ENCODE data around the gene CDH11.

CDH11 gene

DNA sequence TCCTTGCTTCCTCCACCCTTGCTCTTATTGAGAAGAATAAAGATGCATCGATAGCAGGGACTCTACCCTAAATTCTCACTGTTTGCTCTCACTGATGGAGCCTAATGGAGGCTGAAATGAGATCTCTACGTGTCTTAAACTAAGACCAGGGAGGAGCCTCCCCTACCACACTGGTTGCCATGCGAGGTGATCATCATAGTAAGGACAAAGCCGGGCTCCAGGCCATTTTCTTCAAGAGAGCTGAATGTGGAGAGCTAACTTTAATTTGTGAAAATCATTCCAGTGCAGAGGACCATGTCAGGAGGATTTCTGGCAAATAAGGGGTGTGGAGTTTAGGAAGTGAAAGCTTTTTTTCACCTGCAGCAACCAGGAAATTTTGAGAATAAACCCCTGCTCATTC is 5.6 kb downstream of the CDH11 start:
- no peak for DNase-seq

DNA sequence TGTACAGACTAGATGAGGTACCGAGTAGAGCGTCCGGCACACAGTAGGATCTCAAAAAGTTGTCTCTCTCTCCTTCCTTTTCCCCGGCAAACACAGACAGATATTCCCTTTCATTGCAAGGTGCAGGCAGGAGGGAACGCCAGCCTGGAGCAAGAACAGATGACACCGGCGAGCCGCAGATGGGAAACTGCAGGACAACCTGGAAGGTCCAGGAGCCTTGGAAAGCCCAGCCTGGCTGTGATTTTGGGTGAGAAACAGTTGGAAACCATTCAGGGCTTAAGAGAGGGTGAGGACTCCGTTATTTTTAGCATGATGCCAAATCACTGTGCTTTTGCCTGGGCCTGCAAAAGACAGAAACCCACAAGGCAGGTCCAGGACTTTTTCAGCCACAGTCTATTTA is 7.3 kb downstream of the CDH11 start:
- DNase-seq: no peak

DNA sequence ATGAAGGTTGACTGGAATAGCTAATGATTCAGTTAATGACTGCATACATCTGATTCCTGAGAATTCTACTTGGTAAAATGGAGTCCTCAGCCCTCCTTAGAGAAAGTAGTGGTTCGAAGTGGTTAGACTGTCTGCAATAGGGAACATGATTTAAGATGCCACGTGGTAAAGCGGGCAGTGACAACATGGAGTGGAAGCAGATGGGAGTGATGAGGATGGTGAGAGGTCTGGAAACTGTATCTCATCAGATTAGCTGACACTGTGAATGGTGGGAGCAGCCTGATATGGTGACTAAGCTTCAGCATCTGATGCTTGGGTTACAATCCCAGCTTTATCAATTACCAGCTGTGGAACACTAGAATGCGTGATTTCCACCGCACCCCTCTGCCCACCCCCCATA is 8.4 kb downstream of the CDH11 start:
- no peak for DNase-seq

DNA sequence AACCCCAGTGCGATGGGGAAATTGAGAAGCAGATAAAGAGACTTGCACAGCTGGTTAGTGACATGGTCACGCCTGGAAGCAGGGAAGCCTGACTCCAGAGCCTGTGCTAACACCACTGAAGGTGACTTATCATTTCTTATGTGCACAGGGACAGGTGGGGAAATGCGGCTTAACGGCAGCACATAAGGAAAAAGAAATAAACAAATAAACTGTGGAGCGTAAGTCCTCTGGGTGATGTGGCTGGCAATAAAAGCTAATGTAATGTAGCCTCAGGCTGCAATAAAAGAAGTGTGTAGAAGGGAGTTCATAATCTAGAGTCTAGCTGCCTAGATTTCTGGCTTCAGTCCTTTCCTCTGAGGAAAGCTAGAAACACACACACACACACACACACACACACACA is 10.6 kb downstream of the CDH11 start:
- DNase-seq: no peak

DNA sequence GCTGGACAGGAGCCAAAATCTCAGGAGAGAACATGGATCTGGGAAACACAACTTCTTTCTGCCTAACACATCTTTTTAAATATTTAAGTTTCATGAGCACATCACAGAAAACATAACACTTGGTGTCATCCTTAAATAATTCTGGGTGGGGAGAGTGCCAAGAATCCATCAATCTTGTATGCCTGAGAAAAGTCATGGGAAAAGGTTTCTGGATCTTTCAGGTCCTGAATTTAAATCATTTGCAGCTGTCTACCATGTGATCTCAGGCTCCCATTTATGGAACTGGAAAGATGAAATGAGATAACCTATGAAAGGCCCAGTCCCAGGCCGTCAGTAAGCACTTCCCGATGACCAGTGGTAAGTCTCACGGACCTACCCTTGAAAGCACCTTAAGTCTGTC is 15.1 kb downstream of the CDH11 start:
- no peak for DNase-seq

DNA sequence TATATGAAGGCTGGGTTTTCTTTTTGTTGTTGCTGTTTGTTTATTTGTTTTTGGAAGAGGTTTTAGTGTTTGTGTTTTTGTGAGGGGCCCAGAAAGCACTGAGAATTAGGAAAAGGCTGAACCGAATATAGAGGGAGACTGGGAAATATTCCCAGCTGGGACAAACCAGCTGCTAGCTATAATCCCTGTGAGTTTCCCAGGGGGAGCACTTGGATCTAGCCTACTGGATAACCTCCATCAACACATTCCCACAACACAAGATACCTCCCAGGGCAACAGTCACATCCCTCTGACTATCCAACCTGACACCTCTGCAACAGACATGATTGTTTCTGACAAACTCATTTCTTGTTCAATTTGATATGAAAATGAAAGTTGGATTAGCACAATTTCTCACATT is 16.7 kb downstream of the CDH11 start:
- DNase-seq: no peak

DNA sequence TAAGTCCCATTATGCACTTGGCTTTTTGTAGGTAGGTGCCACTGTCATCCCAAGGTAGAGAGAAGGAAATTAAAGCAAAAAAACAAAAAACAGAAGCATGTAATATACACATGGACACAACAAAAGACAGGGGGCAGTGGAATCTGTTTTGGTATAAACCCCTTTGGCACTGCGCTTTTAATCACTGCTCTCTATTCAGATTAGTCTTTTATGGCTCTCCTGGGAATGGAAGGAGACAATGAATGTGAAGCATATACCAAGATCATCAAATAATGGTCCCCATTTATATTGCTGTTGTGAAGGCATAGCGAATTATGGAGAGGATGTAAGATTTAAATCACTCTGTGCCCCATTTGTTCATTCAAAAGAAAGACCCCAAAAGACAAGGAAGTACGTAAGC is 17.4 kb downstream of the CDH11 start:
- DNase-seq: no peak

DNA sequence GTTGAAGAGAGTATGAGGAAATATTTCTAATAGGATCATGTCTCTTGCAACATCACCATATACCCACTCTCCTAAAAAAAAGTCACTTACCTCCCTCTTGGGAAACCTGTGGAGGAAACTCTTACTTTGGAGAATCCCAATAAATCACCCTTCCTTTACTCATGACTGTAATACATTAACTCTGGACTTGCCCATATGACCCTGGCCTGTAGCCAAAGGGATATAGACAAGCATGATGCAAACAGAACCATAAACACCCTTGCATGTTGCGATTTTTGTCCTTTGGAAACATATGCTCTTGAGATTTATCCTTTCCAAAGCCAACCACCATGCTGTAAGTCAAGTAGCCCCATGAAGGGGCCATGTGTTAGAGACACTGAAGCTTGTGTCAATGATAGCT is 19.5 kb downstream of the CDH11 start:
- no peak for DNase-seq

DNA sequence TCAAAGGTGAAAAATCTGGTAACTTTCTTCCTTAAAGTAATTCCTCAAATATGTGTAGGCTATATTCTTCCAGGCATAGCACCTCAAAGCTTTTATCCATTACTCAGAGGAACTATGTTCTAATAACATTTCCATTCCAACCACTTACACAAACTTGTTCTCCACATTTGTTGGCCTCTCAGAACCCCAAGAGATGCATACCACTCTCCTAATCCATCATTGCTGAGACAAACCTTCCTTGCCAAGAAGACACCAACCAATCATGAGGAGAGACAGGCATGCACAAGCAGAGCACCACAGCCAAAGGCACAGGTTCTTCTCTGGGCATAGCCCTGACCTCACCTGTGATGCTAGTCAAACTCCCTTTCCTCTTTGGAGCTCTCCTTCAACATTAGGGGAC is 20.9 kb downstream of the CDH11 start:
- DNase-seq: no peak

DNA sequence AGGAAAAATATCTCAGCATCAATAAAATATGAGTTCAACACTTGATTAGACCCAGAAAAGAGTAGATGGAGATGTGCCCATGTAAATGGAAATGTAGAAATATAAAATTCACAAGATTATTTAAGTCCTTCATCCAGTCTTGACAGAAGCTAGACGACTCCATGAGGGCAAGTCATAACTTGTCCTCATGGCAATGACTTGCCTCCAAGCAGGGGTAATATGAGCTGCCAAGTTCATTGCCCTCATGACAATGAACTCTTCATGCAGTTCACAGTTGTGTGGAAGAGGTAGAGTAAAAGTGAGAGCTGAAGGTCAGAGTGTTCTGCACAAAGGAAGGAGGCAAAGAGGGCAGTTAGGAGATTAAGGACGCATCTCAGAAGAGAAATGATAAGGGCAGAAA is 22.3 kb downstream of the CDH11 start:
- no peak for DNase-seq

DNA sequence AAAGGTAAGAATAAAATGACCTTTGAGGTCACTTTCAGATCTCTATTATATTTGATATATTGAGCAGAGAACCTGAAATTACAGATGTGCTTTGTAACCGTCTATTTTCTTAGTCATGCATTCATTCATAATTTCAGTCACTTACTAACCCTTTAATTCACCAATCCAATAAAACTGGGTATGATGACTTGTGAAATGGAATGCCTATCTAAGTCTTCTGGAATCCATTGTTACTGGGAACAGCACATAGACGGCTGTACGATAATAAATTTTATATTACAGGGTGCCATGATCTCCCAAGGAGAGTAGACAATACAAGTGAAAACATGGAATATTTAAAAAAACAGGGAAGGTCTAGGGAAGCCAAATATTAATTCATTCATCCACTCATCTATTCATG is 22.9 kb downstream of the CDH11 start:
- DNase-seq: no peak

DNA sequence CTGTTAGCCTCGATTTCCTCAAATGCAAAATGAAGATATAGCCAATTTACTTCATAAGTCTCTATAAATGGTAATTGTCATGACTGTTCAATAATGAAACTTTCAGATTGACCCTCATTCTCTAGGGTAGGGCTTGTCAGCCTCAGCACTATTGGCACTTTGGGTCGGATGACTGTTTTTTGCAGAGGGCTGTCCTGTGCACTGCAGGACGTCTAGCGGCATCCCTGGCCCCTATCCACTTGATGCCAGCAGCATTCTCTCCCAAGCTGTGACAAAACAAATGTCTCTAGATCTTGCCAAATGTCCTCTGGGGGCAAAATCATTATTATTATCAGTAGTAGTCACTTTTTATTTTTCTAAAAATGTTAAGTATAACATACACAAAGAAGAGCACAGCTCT is 24.6 kb downstream of the CDH11 start:
- DNase-seq: no peak

DNA sequence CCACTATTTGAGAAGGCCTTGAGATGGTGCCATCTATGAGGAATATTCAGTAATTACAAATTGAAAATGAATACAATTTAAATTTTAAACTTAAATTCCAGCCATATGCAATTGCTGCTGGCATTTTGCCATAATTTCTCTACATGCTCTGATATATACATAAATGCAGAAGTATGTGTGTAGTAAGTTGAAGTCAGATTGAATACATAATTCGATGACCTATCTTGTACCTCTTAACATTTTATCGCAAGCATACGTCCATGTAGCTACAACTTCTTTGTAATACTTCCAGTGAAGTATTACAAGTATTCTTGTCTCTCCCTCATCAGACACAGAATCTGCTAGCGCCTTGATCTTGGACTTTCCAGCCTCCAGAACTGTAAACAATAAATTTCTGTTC is 26.0 kb downstream of the CDH11 start:
- DNase-seq: no peak

DNA sequence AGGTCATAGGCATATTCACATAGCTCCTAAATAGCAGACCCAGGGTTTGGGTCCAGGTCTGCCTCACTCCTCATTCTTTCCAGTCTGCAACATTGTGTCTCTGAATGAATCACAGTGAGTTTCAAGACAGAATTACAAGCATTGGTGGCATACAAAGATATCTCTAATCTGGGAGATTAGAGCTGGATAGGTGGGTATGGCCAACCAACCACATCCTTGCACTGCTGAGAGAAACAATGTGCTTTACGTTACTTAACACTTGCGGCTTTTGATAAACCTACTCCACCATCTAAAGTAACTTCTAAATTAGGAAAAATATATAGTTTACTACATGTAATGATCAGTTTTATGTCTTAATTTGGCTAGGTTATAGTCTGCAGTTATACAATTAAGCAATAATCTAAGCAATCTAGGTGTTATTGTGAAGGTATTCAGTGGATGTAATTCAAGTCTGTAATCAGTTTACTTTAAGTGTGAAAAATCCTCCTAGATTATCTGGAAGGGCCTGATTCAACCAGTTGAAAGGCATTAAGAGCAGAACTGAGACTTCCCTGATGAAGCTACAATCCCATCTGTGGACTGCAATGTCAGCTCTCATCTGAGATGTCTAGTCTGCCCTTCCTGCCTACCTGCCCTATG is 26.7 kb downstream of the CDH11 start:
- DNase-seq: no peak

DNA sequence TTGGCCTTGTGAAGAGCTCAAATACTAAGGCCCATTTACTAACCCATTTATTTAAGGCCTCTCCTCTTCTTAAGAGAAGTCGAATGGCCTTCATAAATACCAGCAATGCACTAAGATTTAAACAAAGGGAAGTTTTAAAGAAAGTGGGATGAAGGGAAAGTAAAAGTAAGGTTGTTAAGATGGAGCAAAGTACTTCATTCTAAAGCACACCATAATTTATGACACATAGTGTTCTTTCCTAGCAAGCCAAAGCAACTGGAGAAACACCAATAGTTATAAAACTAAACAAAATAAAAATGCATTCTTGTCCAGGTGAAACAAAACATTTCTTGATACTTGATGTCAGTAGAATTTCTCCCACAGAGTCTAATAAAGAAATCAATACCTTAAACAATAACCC is 27.9 kb downstream of the CDH11 start:
- no peak for DNase-seq

DNA sequence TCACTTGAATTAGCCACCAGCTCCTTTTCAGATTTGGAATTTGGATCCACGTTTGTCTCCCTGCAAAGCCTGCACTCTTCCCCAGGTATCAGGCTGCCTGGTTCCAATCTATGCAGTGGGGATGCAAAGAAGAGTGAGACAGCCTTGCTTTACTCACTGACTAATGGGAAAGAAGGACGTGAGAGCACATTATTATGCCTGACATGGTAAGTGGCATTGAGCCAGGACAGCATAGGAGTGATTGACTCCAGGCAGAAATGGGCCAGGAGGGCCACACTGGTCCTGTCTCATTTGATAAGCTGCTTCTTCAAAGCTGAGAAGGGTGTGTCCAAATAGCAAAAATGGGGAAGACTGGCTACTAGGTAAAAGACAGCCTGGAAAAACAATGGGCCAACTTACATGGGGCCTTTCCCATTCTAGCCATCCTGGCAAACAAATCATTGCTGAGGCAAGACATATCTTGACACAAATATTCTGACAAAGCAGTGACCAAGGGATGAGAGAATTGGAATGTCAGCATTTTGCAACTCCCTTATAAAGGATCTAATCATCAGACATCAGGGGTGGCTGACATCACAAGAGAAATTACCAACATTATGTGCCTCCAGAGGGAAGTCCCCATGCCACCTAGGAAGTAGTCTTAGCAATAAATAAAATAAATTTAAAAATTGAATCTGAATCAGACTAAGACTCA is 38.6 kb downstream of the CDH11 start:
- DNase-seq: no peak

DNA sequence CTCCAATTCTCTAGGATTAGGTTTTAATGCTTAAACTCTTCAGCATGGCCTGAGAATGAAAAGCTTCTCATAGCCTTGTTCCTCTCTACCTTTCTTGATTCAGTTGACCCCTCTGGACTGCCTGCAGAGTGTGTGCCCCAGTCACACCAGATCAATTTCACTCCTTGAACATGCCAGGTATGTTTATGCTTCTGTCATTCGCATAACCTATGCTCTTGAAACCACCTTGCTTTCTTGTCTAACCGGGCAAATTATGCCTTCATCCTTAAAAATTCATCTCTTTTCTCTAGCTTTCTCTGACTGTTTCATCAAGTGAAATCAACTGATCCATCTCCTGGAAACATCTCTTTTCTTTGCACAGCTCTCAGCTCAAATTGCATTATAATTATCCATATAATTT is 42.3 kb downstream of the CDH11 start:
- no peak for DNase-seq

DNA sequence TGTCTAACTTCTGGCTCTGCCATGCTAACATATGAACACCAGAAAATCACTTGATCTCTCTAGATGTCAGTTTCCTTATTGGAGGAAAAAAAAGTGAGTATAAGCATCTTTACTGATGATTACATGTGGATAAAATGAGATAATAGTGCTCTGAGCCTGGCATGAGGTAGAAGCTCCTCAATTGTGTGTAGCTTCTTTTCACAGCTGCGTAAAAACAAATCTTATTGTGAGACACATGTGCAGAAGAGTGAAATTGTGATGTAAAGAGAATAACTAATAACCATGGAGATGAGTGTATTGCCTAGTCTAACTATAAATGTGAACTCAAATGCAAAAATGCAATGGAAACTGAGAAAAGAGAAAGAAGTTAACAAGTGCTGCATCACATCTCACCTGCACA is 44.7 kb downstream of the CDH11 start:
- DNase-seq: no peak

DNA sequence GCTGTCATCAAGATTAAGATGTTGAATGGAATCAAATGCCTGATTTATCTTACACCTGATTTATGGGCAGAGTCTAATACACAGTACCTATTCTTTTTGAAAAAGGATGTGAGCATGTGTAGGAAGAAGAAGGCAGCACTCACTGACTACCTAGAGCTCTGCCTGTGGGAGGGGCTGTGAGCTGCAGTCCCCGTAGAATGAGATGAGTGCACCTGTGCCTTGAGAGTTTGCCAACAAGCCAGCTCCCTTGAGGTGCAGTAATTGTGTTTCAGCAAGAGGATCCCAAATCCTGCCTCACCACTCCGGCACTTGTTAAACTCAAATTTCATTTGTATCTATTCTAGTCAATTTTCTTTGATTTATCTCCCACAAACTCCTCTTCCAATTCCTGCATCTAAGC is 46.0 kb downstream of the CDH11 start:
- no peak for DNase-seq

DNA sequence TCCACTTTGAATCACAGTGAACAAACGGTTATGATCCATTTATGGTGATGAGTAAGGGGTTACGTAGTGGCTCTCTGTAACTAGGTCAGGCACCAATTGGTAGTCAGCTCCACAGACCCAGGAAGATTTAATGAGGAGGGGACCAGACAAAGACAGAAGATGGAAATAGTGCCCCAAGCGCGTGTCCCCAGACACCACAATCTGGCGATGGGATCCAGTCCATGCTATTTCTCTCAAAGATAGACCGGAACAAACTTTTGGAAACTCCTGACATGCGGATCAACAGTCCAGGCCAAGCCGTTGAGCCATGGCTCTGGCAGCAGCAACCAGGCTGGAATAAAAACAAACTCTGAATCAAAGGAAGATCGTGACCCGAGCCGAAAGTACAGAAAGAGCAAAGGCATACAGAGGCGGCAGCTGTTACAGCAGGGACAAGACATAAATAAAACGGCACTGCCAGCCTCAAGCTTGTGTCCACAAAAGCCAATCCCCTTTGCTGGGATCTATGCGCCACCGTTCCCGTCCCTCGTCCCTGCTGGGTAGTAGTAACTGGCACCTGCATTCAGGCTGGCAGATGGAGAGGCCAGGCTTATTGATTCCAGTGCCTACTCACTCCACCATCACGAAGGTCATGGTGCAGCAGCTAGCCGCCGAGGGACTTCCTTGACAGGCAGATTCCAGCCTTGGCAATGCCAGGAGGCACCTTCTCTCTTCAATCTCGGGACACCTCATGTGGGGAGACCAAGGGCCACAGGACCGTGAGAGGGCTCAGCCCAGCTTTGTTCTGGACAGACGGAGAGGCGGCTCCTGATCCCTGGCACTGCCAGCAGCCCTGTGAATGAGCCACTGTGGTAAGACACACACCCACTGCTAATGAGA is 50.2 kb downstream of the CDH11 start:
- no peak for DNase-seq

DNA sequence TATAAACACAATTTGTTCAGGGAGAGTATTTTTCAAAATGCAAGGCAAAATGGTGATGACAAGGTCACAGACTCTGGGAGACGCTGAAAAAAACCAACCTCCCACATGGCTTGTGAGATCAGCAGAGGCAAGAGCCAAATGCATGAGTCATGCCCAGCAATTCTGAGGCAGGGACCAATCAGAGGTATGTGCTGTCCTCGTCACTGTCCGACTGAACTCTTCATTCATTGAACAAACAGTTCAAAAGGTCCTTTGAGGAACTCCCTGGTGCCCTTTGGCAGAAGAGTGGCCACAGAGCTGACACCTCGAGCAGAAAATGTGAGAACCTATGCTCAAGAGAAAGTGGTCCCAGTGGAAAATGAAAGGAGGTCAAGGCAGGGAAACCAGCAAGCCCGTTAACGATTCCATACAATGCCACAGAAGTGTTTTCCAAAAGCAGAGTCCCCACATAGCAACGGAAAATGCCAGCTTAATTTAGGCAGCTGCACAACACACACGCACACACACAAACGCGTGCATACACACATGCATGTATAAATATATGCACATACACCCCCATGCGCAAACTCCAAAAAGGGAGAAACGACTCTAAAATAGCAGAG is 50.9 kb downstream of the CDH11 start:
- DNase-seq: no peak

DNA sequence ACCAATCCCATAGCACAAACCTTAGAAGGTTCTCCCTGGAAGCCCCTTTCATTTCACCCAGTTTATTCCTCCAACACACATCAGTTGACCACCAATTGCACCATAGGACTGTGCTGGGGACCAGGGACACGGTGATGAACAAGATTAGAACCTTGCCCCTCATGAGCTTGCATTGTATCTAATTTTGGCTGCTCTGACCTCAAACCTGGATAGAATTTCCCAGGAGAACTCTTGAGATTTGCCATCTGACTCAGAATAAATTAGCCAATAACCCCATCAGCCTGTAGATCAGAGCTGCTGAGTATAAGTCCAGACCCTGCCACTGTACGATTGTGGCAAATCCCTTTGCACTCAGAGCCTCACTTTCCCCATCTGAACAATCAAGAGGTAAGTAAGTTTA is 52.1 kb downstream of the CDH11 start:
- no peak for DNase-seq

DNA sequence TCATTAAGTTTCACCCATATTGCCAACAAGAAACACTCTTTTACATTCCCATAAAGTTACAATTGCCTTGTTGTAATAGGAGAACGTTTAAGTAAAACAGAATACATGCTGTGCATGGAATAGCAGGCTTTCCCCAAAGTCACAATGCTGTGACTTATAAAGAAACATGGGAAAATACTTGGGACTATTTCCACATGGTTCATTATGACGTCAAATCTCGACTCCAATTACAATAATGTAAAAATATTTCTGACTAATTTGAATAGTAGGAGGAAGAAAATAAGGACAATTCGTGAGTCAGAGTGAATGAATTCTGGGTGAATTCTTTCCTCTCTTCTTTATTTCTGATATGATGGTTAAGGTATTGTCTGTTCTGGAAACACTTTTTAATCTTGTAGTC is 52.8 kb downstream of the CDH11 start:
- no peak for DNase-seq

Measured in NCI-H1694 (cell line).